Brain microvascular endothelial cell (primary cell): ENCODE results near the gene MLLT10.
"Not testable (repeated sequence)": the region's sequence is repeated elsewhere in the genome, so short reads cannot be mapped to it uniquely, and the experiment has no call there.

Experiments used
- DNase-seq: peaks from one replicate; pipeline ENCODE4 v3.0.0-alpha.2; 2020
- H3K27ac ChIP-seq: fragments of 250-450 bp; sonication (Bioruptor Pico); 2 replicates; pipeline ENCODE4 v1.5.1; 2020; ENCODE audit warnings: mild to moderate bottlenecking, moderate library complexity
- H3K27me3 ChIP-seq: fragments of 250-450 bp; sonication (Bioruptor Pico); replicated peaks from 2 replicates; pipeline ENCODE4 v1.5.1; 2020; ENCODE audit warnings: mild to moderate bottlenecking
- H3K36me3 ChIP-seq: fragments of 250-450 bp; sonication (Bioruptor Pico); replicated peaks from 2 replicates; pipeline ENCODE4 v1.5.1; 2020; ENCODE audit warnings: mild to moderate bottlenecking
- H3K4me3 ChIP-seq: 2 replicates; pipeline ENCODE4 v1.5.1; 2011; ENCODE audit warnings: low read depth, mild to moderate bottlenecking, control low read depth, low read length, moderate library complexity
- CTCF ChIP-seq: IDR thresholded peaks from 2 replicates; pipeline ENCODE4 v1.5.1; 2011; ENCODE audit warnings: low read depth, mild to moderate bottlenecking, moderate library complexity, low read length, control low read depth, inconsistent platforms; ENCODE audit errors: missing control alignments
- in situ Hi-C: cut with HindIII; loops from 2 replicates; pipeline ENCODE4 v1.10.0; 2017; ENCODE audit warnings: low sequenced_read_pairs, low pct_ligation_motif_present

MLLT10 gene

DNA sequence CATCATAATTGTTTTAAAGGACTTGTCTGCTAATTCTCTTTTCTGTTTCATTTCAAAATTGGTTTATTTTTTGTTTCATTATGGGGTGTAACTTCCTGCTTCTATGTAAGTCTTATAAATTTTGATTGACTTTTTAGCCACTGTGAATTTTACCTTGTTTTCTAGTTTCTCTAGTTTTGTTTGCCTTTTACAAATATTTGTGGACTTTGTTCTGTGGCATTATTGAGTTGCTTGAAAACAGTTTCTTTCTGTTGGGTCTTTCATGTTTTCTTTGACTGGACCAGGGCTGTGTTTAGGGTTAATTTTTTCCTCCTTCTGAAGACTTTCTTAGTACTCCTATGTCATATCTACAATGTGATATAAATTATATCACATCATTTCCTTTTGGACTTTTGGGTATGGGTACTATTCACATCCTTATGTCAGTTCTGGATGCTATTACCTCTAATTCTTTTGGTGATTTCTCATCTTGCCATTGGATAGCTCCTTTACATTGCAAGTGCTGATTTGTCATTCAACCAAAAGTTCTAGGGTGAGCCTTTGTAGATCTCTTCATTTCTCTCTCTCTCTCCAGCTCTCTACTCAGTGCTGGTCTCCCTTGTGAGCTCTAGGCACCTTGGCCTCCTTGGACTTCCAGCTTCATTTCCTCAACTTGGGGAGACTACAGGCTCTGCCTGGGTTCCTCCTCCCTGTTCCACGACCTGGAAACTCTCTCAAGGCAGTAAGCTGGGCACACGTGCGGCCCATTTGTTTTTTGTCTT lies 36.9 kb downstream of the MLLT10 start:
- no peak for DNase-seq
- no peak for TF ChIP-seq CTCF
- no peaks in the 10 kb centered on the region for H3K27me3 ChIP-seq
- peaks cover 2% of the 10 kb centered on the region for H3K36me3 ChIP-seq
- in situ Hi-C loops: no loop called here
- H3K4me3 ChIP-seq: no peak overlapping the region
- no peak overlapping the region for H3K27ac ChIP-seq

GRCh38 chr10:21572578-21572977 lies 38.5 kb downstream of the MLLT10 start:
- DNase-seq: peak; percentile 50
- TF ChIP-seq CTCF: no peak
- Histone ChIP-seq H3K4me3 (no peak overlapping the region), H3K36me3 (no peaks in the 10 kb centered on the region), H3K27me3 (no peaks in the 10 kb centered on the region), H3K27ac (no peak overlapping the region)
- in situ Hi-C loops: no loop called here

DNA sequence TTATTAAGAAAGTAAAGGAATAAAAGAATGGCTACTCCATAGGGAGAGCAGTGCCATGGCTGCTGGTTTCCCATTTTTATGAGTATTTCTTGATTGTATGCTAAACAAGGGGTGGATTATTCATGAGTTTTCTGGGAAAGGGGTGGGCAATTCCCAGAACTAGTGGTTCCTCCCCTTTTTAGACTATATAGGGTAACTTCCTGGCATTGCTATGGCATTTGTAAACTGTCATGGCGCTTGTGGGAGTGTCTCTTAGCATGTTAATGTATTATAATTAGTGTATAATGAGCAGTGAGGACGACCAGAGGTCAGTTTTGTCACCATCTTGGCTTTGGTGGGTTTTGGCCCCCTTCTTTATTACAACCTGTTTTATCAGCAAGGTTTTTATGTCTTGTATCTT lies 40.5 kb downstream of the MLLT10 start:
- H3K36me3 ChIP-seq, H3K4me3 ChIP-seq, DNase-seq, H3K27ac ChIP-seq, in situ Hi-C loops, H3K27me3 ChIP-seq: not testable (repeated sequence)

GRCh38 chr10:21579291-21579690 lies 45.3 kb downstream of the MLLT10 start:
- in situ Hi-C loops: no loop called here
- Histone ChIP-seq H3K27me3 (no peaks in the 10 kb centered on the region), H3K36me3 (no peaks in the 10 kb centered on the region), H3K27ac (no peak overlapping the region), H3K4me3 (no peak overlapping the region)
- no peak for TF ChIP-seq CTCF
- DNase-seq: no peak

DNA sequence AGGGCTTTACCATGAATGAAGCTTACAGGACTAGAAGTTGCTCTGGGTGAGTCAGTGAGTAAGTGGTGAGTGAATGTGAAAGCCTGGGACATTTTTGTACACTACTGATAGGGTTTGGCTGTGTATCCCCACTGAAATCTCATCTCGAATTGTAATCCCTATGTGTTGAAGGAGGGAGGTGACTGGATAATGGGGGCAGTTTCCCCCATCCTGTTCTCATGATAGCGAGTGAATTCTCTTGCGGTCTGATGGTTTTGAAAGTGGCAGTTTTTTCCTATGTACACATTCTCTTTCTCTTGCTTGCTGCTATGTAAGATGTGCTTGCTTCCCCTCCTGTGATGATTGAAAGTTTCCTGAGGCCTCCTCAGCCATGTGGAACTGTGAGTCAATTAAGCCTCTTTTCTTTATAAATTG lies 47.4 kb downstream of the MLLT10 start:
- in situ Hi-C loops, H3K36me3 ChIP-seq: not testable (repeated sequence)

GRCh38 chr10:21584834-21585530 lies 51.0 kb downstream of the MLLT10 start:
- Histone ChIP-seq H3K36me3 (no peaks in the 10 kb centered on the region), H3K4me3 (no peak overlapping the region), H3K27me3 (no peaks in the 10 kb centered on the region), H3K27ac (no peak overlapping the region)
- in situ Hi-C loops: no loop called here
- no peak for DNase-seq
- no peak for TF ChIP-seq CTCF

More for the DNA sequence above, 47.4 kb downstream of the MLLT10 start:
- H3K27ac ChIP-seq: peak overlapping the region; percentile 30
- DNase-seq: peak; percentile 60
- H3K4me3 ChIP-seq, H3K27me3 ChIP-seq: not testable (repeated sequence)

GRCh38 chr10:21587391-21587790 lies 53.4 kb downstream of the MLLT10 start:
- no peaks in the 10 kb centered on the region for H3K36me3 ChIP-seq
- no peak for TF ChIP-seq CTCF
- H3K4me3 ChIP-seq: no peak overlapping the region
- in situ Hi-C loops: no loop called here
- no peak for DNase-seq
- no peak overlapping the region for H3K27ac ChIP-seq
- no peaks in the 10 kb centered on the region for H3K27me3 ChIP-seq

DNA sequence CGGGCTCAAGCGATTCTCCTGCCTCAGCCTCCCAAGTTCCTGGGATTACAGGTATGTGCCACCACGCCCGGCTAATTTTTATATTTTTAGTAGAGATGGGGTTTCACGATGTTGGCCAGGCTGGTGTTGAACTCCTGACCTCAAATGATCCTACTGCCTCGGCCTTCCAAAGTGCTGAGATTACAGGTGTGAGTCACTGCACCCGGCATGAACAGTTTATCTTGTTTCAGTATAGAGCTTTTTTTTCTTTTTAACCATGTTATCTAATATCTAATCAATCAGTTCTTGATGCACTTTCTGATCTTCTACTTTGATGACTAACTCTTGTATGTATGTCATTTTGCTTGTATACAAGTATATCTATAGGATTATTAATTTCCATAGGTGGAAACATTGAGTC lies 54.1 kb downstream of the MLLT10 start:
- in situ Hi-C loops, H3K27ac ChIP-seq, H3K27me3 ChIP-seq, H3K4me3 ChIP-seq, H3K36me3 ChIP-seq, DNase-seq: not testable (repeated sequence)
